Measurements from ENCODE around the gene DCAF10.

DCAF10 gene

DNA sequence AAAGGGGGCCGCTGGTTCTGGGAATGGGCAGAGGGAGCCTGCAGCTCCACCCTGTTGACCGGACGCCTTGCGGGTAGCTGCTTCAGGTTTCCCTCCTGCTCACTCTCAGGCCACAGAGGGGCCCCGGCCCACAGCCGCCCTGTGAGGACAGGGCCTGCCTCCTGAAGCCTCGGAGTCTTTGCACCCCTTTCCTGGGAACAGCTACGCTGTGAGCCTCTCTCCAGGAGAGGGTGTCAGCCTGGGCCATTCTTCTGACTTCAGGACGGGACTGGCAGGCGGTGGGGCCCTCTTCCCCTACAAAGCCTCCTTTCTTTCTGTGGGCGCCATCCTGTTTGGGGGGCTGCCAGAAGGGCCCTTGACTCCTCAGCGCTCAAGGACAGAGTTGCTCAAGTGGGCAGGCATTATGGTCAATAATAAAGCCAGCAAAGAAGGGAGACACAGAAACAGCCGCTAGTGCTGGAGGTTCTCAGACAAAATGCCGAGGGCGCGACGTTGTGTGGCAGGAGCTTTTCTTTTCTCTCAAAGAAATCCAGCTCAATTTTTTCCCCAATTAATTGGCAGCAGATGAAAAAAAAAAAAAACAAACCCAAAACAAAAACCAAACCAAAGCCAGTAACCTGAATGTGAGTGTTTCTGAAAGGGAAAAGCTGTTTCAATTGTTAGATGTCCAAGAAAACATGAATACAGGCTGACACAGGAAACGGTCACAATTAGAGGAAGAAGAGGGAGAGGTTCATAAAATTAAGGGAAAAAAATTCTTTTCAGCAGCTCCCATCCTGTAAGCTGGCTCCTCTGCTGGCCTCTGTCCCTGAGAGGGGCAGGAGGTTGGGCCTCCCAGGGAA is 116.1 kb downstream of the DCAF10 start:
- no peak overlapping the region for H3K9ac ChIP-seq (ENCODE audit: insufficient read length, low read depth)
- TF ChIP-seq YY1 (IDR thresholded peaks at IDR 0.05; ENCODE audit: insufficient read depth, insufficient read length) = no peak
- no peak for TF ChIP-seq SUZ12 (IDR thresholded peaks at IDR 0.05; ENCODE audit: extremely low read depth, insufficient read depth, insufficient read length)
- no peak for TF ChIP-seq ZNF274 (IDR thresholded peaks at IDR 0.05; ENCODE audit: low read depth, low read length)

More for the DNA sequence above, 116.1 kb downstream of the DCAF10 start:
- H3K27me3 ChIP-seq (ENCODE audit: insufficient read depth, insufficient read length) = no peaks in the 10 kb centered on the region
- no peak overlapping the region for H3K4me3 ChIP-seq (ENCODE audit: insufficient read length, low read depth)
- no peak for DNase-seq (ENCODE audit: low read depth, low spot score)
- peaks cover 62% of the 10 kb centered on the region for H3K36me3 ChIP-seq (ENCODE audit: insufficient read depth, insufficient read length, low read length)
- no peaks in the 10 kb centered on the region for H3K9me3 ChIP-seq (ENCODE audit: insufficient read depth, low read length)
- peaks cover 22% of the 10 kb centered on the region for H3K4me1 ChIP-seq (ENCODE audit: insufficient read depth, insufficient read length)
